Stimulated activated CD8-positive, alpha-beta memory T cell treated with anti-CD3 and anti-CD28 coated beads, Interleukin-4, amount 100 ng/mL, for 24 hours (primary cell): Measurements from ENCODE around the gene BNIP2.
"Not testable (repeated sequence)": the region's sequence is repeated elsewhere in the genome, so short reads cannot be mapped to it uniquely, and the experiment has no call there.

Experiments used
- DNase-seq: peaks from one replicate; pipeline ENCODE4 v3.0.0-alpha.2; 2020; ENCODE audit warnings: low read depth

Gene BNIP2

DNA sequence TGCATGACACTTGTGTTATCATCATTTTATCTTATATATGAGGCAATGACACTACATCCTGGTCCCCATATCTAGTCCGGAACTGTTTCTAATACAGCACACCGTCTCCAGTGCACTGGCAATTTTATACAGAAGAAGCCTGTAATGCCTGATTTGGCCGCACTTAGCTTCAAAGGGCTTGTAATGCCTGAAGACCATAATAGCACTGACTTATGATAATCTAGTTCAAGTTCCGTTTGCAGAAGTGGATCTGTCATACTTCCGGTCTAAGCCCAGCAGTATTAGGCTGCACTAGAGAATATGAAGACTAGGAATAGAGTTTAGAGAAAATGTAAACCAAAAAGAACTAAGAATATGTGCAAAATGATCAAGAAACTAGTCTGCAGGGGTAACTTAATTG, 1.3 kb downstream of the BNIP2 start:
- no peak for DNase-seq

- DNase-seq = no peak
Measured at GRCh38 chr15:59686389-59686788, 2.7 kb downstream of the BNIP2 start.

GRCh38 chr15:59685737-59686297, 3.3 kb downstream of the BNIP2 start:
- DNase-seq = no peak

- DNase-seq = no peak
Measured at GRCh38 chr15:59680870-59681269, 8.2 kb downstream of the BNIP2 start.

GRCh38 chr15:59680346-59680745, 8.8 kb downstream of the BNIP2 start:
- no peak for DNase-seq

- no peak for DNase-seq
Measured at GRCh38 chr15:59678620-59679019, 10.5 kb downstream of the BNIP2 start.

DNA sequence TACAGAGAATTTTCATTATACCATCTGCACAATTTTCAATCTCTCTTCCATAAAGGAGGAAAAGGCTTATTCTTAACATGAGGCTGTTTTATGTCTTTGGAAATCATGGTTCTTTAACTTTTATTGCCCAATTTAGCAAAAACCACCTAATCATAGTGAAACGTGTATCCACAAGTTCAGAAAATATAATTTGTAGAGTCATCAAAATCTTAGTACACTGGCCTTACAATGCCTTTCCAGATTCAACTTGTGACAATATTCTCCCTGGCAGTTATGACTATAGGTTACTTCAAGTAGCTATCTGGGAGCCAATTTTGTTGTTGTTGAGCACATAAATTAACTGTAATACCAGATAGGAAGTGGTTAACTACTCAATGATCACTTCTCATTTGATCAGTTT, 10.9 kb downstream of the BNIP2 start:
- no peak for DNase-seq

DNA sequence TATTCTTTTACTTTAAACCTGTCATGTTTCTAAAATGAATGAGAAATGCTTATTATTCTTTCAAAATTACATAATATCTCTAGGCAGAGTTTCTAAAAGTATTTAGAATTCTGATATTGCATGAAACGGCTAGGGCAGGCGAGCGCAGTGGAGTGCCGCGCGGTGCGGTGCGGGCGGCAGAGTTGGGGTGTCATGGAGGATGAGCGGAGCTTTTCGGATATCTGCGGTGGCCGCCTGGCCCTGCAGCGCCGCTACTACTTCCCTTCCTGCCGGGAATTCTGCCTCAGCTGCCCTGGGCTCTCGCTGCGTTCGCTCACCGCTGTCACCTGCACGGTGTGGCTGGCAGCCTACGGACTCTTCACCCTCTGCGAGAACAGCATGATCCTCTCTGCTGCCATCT, 12.6 kb downstream of the BNIP2 start:
- DNase-seq = no peak

DNA sequence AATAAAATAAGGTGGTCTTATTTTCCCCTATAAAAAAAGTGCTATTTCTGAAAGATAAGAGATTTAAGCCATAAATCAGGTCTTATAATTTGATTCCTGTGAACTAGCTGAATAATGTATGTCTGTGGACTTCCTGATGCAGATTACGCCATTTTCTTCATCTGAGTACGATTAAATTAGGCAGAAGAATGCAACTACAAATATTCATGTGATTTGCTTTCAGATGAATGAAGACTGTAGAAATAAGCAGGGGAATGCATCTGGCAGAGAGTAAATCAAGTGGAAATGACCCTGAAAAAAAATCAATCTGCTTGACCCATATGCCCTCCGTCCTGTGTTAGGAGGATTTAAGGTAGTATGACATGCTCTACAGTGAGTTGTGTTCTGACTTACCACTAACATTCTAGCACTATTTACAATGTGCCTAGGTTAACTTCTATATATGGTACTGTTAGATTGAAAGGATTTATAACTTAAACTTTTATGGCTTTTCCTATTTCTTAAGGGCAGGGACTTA, 14.7 kb downstream of the BNIP2 start:
- no peak for DNase-seq

DNA sequence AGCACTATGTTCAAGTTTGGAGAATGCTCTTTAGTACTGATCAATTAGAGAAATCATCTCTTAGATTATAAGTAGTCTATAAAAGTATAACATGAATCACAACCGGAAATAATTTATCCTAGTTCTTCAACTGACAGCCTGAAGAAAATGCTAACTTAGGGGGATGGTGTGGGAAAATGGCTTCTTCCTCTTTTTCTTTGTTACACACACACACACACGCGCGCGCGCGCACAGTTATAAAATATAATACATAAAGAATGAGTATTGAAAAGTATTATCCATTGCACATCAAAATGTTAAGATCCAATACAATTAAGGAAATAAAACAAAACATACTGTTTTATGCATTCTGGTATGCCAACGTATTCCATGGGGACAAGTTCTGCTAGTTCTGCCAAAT, 20.6 kb downstream of the BNIP2 start:
- DNase-seq = no peak

GRCh38 chr15:59662260-59662659, 26.9 kb downstream of the BNIP2 start:
- no peak for DNase-seq

- no peak for DNase-seq
Measured at GRCh38 chr15:59659366-59659765, 29.8 kb downstream of the BNIP2 start.

- DNase-seq = peak; percentile 1
Measured at GRCh38 chr15:59657635-59658125, 31.4 kb downstream of the BNIP2 start.

DNA sequence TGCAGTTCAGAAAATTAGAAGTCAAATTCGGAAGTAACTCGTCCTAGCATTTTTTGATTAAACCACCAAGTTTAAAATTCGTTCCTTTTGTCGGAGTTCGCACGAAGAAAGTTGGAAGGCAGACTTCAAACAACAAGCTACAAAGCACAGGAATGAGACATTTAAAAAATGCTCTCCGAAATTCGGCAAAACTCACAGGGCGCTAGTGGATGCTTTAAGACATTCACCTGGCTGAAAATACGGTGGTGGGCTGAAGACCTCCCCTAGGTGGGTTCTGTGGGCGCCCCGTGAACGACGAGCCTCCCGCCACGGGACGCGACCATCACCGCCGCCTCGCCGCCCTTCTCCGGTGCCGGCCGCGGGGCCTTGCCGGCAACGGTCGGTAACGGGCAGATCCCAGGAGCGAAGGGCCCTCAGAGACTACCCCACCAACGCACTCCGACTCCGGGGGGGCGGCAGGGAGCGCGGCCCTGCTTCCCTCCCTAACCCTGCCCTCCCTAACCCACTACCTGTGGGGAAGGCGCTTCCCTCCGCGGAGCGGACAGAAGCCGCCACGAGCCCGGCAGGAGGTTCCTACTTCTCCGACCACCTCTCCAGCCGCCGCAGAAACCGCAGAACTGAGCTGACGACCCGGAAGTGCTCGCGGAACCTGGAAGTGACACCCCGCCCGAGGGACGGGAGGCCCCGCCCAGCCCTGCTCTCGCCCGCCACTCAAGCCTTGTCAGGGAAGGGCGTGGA, 32.1 kb downstream of the BNIP2 start, which contains the start of gene GTF2A2:
Gene GTF2A2 (minus strand): TSS at position 619 of the 738 bp plus-strand sequence. CDS start 5,238 bp downstream, outside the sequence.
- peak; percentile 95 for DNase-seq

DNA sequence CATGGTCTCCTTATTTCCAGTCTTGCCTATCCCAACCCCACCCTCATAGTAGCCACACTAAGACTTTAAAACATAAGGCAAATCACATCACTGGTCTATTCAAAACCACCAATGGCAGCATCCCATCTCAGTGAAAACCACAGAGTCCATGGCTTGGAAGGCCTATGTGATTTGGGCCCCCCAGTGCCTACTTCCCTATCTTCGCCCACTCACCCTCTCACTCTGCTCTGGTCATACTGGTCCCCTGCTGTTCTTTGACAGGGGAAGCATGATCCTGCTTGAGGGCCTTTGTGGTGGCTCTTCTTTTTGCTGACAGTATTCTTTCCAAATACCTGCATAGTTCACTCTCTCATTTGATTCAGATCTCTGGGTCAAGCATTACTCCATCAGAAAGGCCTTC, 35.1 kb downstream of the BNIP2 start:
- DNase-seq = no peak

GRCh38 chr15:59649603-59650002, 39.5 kb downstream of the BNIP2 start:
- no peak for DNase-seq

DNA sequence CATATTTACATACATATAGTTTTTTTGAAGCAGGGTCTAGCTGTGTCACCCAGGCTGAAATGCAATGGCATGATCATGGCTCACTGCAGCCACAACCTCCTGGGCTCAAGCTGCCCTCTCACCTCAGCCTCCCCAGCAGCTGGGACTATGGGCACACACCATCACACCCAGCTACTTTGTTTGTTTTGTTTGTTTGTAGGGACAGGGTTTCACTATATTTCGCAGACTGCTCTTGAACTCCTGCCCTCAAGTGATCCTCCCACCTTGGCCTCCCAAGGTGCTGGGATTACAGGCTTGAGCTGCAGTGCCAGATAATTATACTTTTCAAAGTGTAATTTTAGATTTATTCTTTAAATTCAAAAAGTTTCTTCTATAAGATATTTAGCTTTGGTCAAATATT, 42.0 kb downstream of the BNIP2 start:
- DNase-seq = no peak

- DNase-seq = no peak
Measured at GRCh38 chr15:59646277-59646676, 42.8 kb downstream of the BNIP2 start.

- DNase-seq = not testable (repeated sequence)
Measured at GRCh38 chr15:59645812-59646211, 43.3 kb downstream of the BNIP2 start.

GRCh38 chr15:59644756-59645155, 44.4 kb downstream of the BNIP2 start:
- DNase-seq = no peak

- DNase-seq = no peak
Measured at GRCh38 chr15:59642351-59642750, 46.8 kb downstream of the BNIP2 start.

GRCh38 chr15:59637507-59637906, 51.6 kb downstream of the BNIP2 start:
- not testable (repeated sequence) for DNase-seq

DNA sequence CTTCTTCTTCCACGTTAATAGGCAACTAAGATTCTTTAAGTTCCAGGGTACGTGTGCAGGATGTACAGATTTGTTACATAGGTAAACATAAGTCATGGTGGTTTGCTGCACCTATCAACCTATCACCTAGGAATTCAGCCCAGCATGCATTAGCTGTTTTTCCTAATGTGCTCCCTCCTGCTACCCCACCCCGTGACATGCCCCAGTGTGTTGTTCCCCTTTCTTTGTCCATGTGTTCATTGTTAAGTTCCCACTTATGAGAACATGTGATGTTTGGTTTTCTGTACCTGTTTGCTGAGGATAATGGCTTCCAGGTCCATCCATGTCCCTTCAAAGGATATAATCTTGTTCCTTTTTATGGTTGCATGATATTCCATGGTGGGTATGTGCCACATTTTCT, 52.9 kb downstream of the BNIP2 start:
- DNase-seq = no peak

DNA sequence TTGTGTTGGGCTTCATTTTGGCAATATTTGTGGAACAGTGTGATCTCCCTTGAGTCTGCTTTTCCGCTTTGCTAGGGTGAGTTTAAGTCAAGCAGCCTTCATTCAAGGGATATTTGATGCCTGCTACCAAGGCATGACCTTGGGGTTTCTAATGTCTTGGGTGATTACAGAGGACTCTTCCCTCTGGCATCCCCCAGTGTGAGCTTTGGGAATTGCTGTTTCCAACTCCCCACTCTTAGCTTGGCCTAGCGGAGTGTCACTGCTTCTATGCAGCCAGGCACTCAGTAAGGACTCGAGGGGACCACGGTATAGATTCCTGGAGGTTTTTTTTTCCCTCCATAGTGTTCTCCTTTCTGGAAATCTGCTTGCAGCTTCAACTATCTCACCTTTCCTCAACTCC, 56.4 kb downstream of the BNIP2 start:
- DNase-seq = no peak
